SW480 (cell line): ENCODE measurements around the gene PNMA6A.
"Not testable (repeated sequence)": the region's sequence is repeated elsewhere in the genome, so short reads cannot be mapped to it uniquely, and the experiment has no call there.

Experiments
- DNase-seq: peaks from one replicate; pipeline ENCODE4 v3.0.0-alpha.2; 2016; ENCODE audit warnings: low spot score

The PNMA6A gene

GRCh38 chrX:153071909-153072583 lies at the start of gene PNMA6A:
Gene PNMA6A (plus strand): TSS chrX:153072454. CDS start chrX:153073063, 609 bp downstream.
- not testable (repeated sequence) for DNase-seq

- not testable (repeated sequence) for DNase-seq
Observed at GRCh38 chrX:153026501-153026900, 45.8 kb upstream of the PNMA6A start.

DNA sequence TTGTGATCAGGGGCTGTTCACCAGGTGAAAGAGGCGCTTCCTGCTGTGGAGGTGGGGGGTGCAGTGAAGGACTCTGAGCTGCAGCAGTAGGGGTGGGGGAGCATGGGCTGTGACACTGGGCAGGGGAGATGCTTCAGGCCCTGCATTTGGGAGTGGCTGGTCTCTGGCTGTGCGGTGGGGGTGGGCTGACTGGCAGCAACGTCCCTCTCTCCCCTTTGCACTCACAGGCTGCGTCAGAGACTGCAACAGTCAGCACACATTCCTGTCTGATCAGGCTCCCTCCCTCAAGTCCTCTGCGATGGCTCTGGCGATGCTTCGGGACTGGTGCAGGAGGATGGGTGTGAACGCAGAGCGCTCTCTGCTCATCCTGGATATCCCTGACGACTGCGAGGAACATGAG lies 43.8 kb upstream of the PNMA6A start:
- DNase-seq, result not testable (repeated sequence)

DNA sequence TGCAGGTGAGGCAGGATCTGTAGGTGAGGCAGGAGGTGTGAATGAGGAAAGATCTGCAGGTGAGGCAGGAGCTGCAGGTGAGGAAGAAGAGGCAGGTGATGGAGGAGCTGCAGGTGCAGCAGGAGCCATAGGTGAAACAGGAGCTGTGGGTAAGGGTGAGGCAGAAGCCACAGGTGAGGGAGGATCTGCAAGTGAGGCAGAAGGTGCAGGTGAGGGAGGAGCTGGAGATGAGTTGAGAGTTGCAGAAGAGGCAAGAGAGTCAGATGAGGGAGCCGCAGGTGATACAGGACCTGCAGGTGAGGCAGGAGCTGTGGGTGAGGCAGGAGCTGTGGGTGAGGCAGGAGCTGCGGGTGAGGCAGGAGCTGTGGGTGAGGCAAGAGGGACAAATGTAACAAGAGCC lies 43.1 kb upstream of the PNMA6A start:
- DNase-seq, result no peak

DNA sequence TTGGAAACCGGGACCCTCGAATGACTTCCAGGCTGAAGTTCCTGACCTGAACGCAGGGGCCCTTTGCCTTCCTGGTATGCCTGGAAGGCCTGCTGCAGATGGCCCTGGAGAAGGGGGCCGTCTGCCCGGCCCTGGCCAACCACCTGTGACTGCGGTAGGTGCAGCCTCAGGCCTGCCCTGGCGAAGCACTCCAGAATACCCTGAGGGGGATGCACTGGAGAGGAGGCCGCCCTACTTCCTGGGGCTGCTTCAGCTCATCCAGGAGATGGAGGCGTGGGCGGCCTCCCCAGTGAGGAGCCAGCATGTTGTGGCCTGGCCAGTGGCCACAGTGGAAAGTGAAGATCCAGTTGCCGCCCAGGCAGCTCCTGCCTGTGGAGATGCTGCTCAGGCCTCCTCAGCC lies 42.4 kb upstream of the PNMA6A start:
- no peak for DNase-seq

DNA sequence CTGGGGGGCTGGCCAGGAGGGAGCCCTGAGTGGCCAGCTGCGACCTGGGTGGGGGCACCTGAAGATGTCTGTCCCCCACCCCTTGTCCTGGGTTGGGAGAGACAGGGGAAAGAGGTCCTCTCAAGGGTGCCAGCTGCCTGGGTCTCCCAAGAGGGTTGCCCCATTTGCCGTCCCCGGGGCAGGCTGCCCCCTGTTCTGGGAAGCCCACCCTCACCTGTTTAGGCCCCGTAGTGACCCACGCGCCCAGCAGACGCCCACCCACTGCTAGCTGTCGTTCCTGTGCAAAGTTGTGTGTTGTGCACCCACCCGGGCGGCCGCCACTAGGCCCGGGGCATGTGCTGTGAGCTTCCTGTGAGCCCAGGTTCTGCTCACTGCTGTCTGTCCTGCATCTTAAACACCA lies 41.5 kb upstream of the PNMA6A start:
- DNase-seq, result no peak

- no peak for DNase-seq
Observed at GRCh38 chrX:153032397-153033118, 39.7 kb upstream of the PNMA6A start.

GRCh38 chrX:153049093-153049492 lies 23.2 kb upstream of the PNMA6A start:
- DNase-seq, result no peak

DNA sequence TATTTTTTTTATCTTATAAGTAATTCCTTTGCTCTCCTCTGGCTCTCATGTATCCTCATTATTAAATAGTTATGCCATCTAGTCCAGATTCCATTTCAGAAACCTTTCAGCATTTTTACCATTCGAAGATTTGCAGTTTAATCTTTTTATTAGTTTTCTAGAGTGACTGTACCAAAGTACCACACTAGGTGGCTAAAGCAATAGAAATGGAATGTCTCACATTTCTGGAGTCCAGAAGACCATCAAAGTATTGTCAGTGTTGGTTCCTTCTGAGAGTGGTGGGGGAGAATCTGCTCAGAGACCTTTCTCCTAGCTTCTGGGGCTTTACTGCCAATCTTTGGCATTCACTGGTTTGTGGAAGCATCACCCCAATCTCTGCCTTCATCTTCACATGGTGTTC lies 19.7 kb upstream of the PNMA6A start:
- no peak for DNase-seq

DNA sequence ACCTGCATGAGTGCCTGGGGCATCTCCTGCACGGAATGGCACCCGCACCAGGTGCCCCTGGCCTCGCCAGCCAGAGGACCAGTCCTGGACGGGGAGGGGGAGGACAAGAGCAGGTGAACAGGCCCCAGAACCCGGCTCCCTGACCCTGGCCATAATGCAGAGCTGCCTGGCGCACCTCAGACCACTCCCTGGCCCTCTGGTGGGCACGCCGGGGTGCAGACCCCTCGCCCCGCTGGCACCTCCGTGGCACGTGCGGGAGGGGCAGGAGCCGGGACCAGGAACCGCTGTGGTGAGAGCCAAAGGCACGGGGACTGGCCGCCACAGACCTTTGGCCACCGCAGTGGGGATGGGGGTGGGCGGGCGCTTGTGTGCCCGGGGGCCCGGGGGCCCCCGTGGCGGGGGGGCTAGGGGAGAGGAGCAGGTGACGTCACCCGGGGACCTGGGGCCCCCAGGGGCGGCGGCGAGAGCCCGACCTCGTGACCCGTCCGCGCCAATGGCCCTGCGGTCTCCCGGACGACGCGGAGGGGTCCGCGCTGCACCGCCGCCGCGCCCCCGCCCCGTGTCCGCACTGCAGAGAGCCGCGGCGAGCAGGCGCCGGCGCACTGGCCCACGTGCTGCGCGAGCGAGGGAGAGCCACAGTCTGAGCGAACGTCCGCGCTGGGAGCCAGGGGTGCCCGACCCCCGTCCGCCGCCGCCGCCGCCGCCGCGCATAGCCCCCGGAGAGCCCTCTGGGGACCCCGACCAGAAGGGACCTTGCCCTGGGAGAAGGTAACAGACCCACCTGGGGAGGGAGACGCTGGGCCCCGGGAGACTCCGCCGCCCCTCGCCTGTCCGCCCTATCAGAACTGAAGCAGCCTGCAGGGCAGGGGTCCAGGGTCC lies 16.1 kb upstream of the PNMA6A start, which contains the start of gene PNMA3:
PNMA3 (plus strand) TSS at position 600 of the 879 bp plus-strand sequence. CDS start 586 bp downstream, outside the sequence.
- no peak for DNase-seq

- no peak for DNase-seq
Observed at GRCh38 chrX:153057281-153057680, 15.0 kb upstream of the PNMA6A start.

GRCh38 chrX:153059191-153060094 lies 12.8 kb upstream of the PNMA6A start:
- no peak for DNase-seq

GRCh38 chrX:153060095-153060445 lies 12.2 kb upstream of the PNMA6A start:
- DNase-seq, result no peak

- DNase-seq, result peak; percentile 9
Observed at GRCh38 chrX:153061732-153062131, 10.5 kb upstream of the PNMA6A start.

DNA sequence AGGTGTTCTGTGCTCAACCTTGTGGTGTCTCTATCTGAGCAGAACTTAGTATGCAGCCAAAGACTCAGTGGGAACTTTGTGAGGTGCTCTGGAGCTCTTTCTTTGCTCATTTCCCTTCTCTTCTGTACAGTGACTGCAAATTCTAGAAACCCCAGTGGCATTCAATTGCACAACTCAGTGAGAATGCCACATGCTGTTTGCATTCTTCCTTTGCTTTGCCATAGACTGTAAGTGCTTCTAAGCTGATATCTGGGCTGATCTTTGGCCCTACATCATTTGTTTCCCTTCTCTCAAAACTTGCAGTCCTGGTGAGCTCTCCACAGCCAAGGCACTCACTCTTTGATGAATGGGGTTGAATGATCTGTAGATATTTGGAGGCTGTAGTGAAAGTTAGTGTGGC lies 8.9 kb upstream of the PNMA6A start:
- DNase-seq, result no peak

- DNase-seq, result no peak
Observed at GRCh38 chrX:153064061-153064460, 8.2 kb upstream of the PNMA6A start.

GRCh38 chrX:153065389-153065788 lies 6.9 kb upstream of the PNMA6A start:
- DNase-seq, result no peak

- DNase-seq, result not testable (repeated sequence)
Observed at GRCh38 chrX:153066402-153066801, 5.9 kb upstream of the PNMA6A start.

DNA sequence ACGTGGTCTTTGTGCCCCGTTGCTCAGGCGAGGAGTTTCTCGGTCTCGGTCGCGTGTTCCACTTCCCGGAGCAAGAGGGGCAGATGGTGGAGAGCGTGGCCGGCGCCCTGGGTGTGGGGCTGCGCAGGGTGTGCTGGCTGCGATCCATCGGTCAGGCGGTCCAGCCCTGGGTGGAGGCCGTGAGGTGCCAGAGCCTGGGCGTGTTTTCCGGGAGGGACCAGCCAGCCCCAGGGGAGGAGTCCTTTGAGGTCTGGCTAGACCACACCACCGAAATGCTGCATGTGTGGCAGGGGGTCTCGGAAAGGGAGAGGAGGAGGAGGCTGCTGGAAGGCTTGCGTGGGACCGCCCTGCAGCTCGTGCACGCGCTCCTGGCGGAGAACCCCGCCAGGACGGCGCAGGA lies 1.1 kb downstream of the PNMA6A start:
- DNase-seq, result not testable (repeated sequence)

GRCh38 chrX:153074262-153074899 lies 2.1 kb downstream of the PNMA6A start:
- no peak for DNase-seq

DNA sequence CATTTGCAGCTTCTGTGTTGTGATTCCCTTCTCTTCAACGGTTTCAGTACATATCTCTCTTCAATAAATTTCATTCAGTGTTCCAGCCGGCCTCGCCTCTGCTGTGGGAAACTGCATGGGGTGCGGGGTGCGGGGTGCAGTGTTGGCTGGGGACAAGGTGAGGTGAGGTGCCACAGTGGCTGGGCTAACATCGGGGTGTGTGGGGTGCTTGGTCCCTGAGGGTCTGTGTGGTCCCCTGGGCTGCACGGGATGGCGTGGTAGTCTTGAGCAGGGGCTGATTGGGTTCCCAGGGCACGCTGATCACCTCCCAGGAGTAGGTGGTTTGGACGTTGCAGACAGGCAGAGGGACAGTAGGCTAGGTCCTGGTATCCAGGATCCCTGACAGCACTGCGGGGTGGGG lies 2.7 kb downstream of the PNMA6A start:
- no peak for DNase-seq
